ENCODE measurements around the gene CPXM1.

DNA sequence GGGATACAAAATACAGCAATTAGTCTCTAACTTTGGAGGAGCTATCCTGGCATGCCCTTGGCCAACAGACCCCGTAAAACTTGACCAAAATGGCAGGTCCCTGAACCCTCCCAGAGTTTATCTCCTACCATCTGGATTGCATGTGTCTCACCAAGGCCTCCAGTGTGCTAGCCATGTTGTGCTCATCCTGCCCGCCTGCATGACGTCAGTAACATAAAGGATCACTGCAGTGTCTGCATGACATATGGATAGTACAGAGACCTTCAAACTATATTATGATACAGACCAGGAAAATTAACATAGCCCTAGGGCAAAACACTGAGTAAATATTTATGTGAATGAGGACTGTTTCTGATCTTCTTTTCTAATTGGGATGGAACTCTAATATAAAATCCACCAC, 25.3 kb downstream of the CPXM1 start:
- TF ChIP-seq EZH2 (IDR thresholded peaks at IDR 0.05; ENCODE audit: insufficient read depth, poor library complexity, severe bottlenecking) (no peak), EZH2phosphoT487 (IDR thresholded peaks at IDR 0.05; ENCODE audit: insufficient read depth, low read depth) (no peak)
